H1 (cell line): ENCODE measurements around the gene SMIM35. TPM values are rescaled to one million over a fixed set of nuclear protein-coding genes. Genes with fewer than 3 reads are reported as not detected.

Source experiments
- CTCF ChIA-PET: fragments of 300-600 bp; sonication (Branson Sonifier 250); formaldehyde crosslinking; loops from one replicate; lab custom pipeline; 2021; ENCODE audit not compliant: partially characterized antibody; lab: Charles Lee
- POLR2A ChIA-PET: fragments of 300-600 bp; sonication (Branson Sonifier 250); formaldehyde crosslinking; loops from one replicate; lab custom pipeline; 2021; ENCODE audit warnings: inconsistent platforms; ENCODE audit not compliant: partially characterized antibody; lab: Charles Lee
- DNase-seq, 2 experiments: peaks; one replicate each; pipeline versions ENCODE4 v3.0.0 to v3.0.0-alpha.2; 2010 to 2022; ENCODE audit warnings: low spot score in 2 of 2, low read depth in 1 of 2, mixed read lengths in 1 of 2
- FAIRE-seq: peaks from 2 replicates; lab custom pipeline; 2011; peaks lifted over from hg19 to GRCh38; lab: Jason Lieb, UNC
- H2AFZ ChIP-seq: 2 replicates; pipeline ENCODE4 v1.8.1; 2012; ENCODE audit warnings: low read length, inconsistent platforms
- H2AK5ac ChIP-seq: 2 replicates; pipeline ENCODE4 v1.6.1; 2013; ENCODE audit warnings: low read depth, low read length
- H2BK120ac ChIP-seq: replicated peaks from 2 replicates; pipeline ENCODE3; 2013; ENCODE audit warnings: low read depth, low read length, inconsistent platforms
- H2BK12ac ChIP-seq: 2 replicates; pipeline ENCODE4 v1.6.1; 2013; ENCODE audit warnings: low read depth, low read length
- H2BK15ac ChIP-seq: 2 replicates; pipeline ENCODE4 v1.6.1; 2013; ENCODE audit warnings: low read length
- H2BK20ac ChIP-seq: 2 replicates; pipeline ENCODE4 v1.6.1; 2013; ENCODE audit warnings: low read length
- H2BK5ac ChIP-seq: 2 replicates; pipeline ENCODE4 v1.6.1; 2013; ENCODE audit warnings: low read depth, low read length
- H3K14ac ChIP-seq: 2 replicates; pipeline ENCODE4 v1.6.1; 2013; ENCODE audit warnings: inconsistent platforms; ENCODE audit not compliant: insufficient read length
- H3K18ac ChIP-seq: 2 replicates; pipeline ENCODE4 v1.6.1; 2013; ENCODE audit warnings: low read length; ENCODE audit errors: extremely low read depth
- H3K23ac ChIP-seq: 2 replicates; pipeline ENCODE4 v1.6.1; 2013; ENCODE audit warnings: inconsistent platforms; ENCODE audit not compliant: insufficient read length
- H3K23me2 ChIP-seq: 2 replicates; pipeline ENCODE4 v1.6.1; 2013; ENCODE audit warnings: low read depth, low read length
- H3K27ac ChIP-seq: 2 replicates; pipeline ENCODE4 v1.6.1; 2011; ENCODE audit warnings: low read depth, low read length, inconsistent platforms
- H3K27me3 ChIP-seq, 4 experiments: replicated peaks in 1 of 4; 1 replicate in 1 of 4; 2 replicates in 3 of 4; pipeline versions ENCODE4 v1.6.1 to v1.8.1; 2011 to 2013; ENCODE audit warnings: low read length in 3 of 4, mild to moderate bottlenecking in 3 of 4, inconsistent platforms in 2 of 4, mixed read lengths in 2 of 4, moderate library complexity in 1 of 4; ENCODE audit not compliant: control insufficient read depth in 3 of 4, insufficient read depth in 3 of 4; ENCODE audit errors: extremely low read depth in 1 of 4
- H3K36me3 ChIP-seq, 4 experiments: 2 replicates each; pipeline versions ENCODE4 v1.6.1 to v1.8.1; 2011 to 2013; ENCODE audit warnings: mild to moderate bottlenecking in 4 of 4, low read length in 3 of 4, moderate library complexity in 2 of 4, control low read depth in 1 of 4, inconsistent platforms in 1 of 4; ENCODE audit not compliant: insufficient read depth in 4 of 4, control insufficient read depth in 2 of 4
- H3K4ac ChIP-seq: replicated peaks from 2 replicates; pipeline ENCODE3; 2013; ENCODE audit warnings: low read length, low read depth, mixed read lengths, inconsistent platforms; ENCODE audit not compliant: insufficient read length
- H3K4me1 ChIP-seq, 4 experiments: replicated peaks in 1 of 4; 1 replicate in 1 of 4; 2 replicates in 3 of 4; pipeline versions ENCODE4 v1.6.1 to v1.8.1; 2011 to 2013; ENCODE audit warnings: low read length in 3 of 4, inconsistent platforms in 2 of 4, mixed read lengths in 1 of 4; ENCODE audit not compliant: insufficient read depth in 4 of 4, control insufficient read depth in 3 of 4
- H3K4me2 ChIP-seq, 2 experiments: 2 replicates each; pipeline versions ENCODE4 v1.6.1 to v1.8.1; 2011 to 2013; ENCODE audit warnings: low read depth in 2 of 2, low read length in 2 of 2, control low read depth in 1 of 2, inconsistent platforms in 1 of 2, mild to moderate bottlenecking in 1 of 2; ENCODE audit not compliant: insufficient read depth in 1 of 2
- H3K4me3 ChIP-seq, 4 experiments: fragments of 200-600, 300-600 bp in 1 of 4; sonication (generic), shearing (Covaris generic), sonication (Bioruptor Twin) in 1 of 4; 2 replicates each; pipeline versions ENCODE4 v1.5.1 to v1.8.1; 2011 to 2016; ENCODE audit warnings: low read length in 4 of 4, low read depth in 3 of 4, control low read depth in 2 of 4, inconsistent platforms in 2 of 4, mild to moderate bottlenecking in 2 of 4, mixed read lengths in 1 of 4, moderate library complexity in 1 of 4; ENCODE audit not compliant: insufficient read depth in 2 of 4; ENCODE audit errors: extremely low read depth in 1 of 4
- H3K56ac ChIP-seq: replicated peaks from 2 replicates; pipeline ENCODE3; 2013; ENCODE audit warnings: low read depth, mild to moderate bottlenecking, mixed read lengths, low read length, inconsistent platforms; ENCODE audit not compliant: insufficient read length
- H3K79me1 ChIP-seq: 2 replicates; pipeline ENCODE4 v1.6.1; 2013; ENCODE audit warnings: low read depth, low read length, control low read depth
- H3K79me2 ChIP-seq, 2 experiments: 2 replicates each; pipeline versions ENCODE4 v1.6.1 to v1.8.1; 2012 to 2013; ENCODE audit warnings: low read length in 2 of 2, mild to moderate bottlenecking in 2 of 2, inconsistent platforms in 1 of 2; ENCODE audit not compliant: insufficient read depth in 2 of 2, control insufficient read depth in 1 of 2
- H3K9ac ChIP-seq, 4 experiments: replicated peaks in 1 of 4; 1 replicate in 1 of 4; 2 replicates in 3 of 4; pipeline versions ENCODE4 v1.6.1 to v1.8.1; 2011 to 2013; ENCODE audit warnings: low read depth in 3 of 4, low read length in 3 of 4, control low read depth in 2 of 4, mild to moderate bottlenecking in 2 of 4, moderate library complexity in 2 of 4, inconsistent platforms in 1 of 4; ENCODE audit errors: extremely low read depth in 1 of 4
- H3K9me3 ChIP-seq, 2 experiments: 2 replicates each; pipeline versions ENCODE4 v1.6.1 to v1.8.1; 2012 to 2013; ENCODE audit warnings: mild to moderate bottlenecking in 2 of 2, moderate library complexity in 2 of 2, control low read depth in 1 of 2, inconsistent platforms in 1 of 2, low read depth in 1 of 2, low read length in 1 of 2, mixed read lengths in 1 of 2; ENCODE audit not compliant: insufficient read depth in 2 of 2
- H4K20me1 ChIP-seq, 2 experiments: replicated peaks in 1 of 2; 2 replicates each; pipeline versions ENCODE3 to v1.8.1; 2011 to 2013; ENCODE audit warnings: inconsistent platforms in 2 of 2, low read length in 2 of 2, mild to moderate bottlenecking in 1 of 2; ENCODE audit not compliant: insufficient read depth in 2 of 2, control insufficient read depth in 1 of 2
- H4K5ac ChIP-seq: 2 replicates; pipeline ENCODE4 v1.6.1; 2013; ENCODE audit warnings: low read length, low read depth, mixed read lengths, inconsistent platforms; ENCODE audit not compliant: insufficient read length
- H4K8ac ChIP-seq: 2 replicates; pipeline ENCODE4 v1.8.0; 2013; ENCODE audit warnings: mild to moderate bottlenecking, moderate library complexity, low read length, inconsistent platforms; ENCODE audit not compliant: insufficient read depth; ENCODE audit errors: extremely low read depth
- H4K91ac ChIP-seq: replicated peaks from 2 replicates; pipeline ENCODE3; 2013; ENCODE audit warnings: low read length, mixed read lengths, inconsistent platforms; ENCODE audit not compliant: insufficient read length
- BCL11A ChIP-seq, 2 experiments: IDR thresholded peaks; one replicate each; pipeline ENCODE4 v1.6.1; 2011; ENCODE audit warnings: low read depth in 2 of 2, low read length in 2 of 2, mild to moderate bottlenecking in 2 of 2
- CBX8 ChIP-seq: fragments of 300-800, 300-1000 bp; sonication (generic); IDR thresholded peaks from 2 replicates; pipeline ENCODE4 v1.7.1; 2016; ENCODE audit warnings: low read depth, low read length, borderline replicate concordance
- EP300 ChIP-seq, 2 experiments: IDR thresholded peaks; 1 replicate in 1 of 2; 2 replicates in 1 of 2; pipeline ENCODE4 v1.6.1; 2011 to 2012; ENCODE audit warnings: low read depth in 2 of 2, low read length in 2 of 2, mild to moderate bottlenecking in 2 of 2, borderline replicate concordance in 1 of 2, inconsistent platforms in 1 of 2, moderate library complexity in 1 of 2
- HDAC2 ChIP-seq, 2 experiments: fragments of 300-600 bp in 1 of 2; sonication (generic) in 1 of 2; IDR thresholded peaks; 2 replicates each; pipeline ENCODE4 v1.6.1; 2011 to 2012; ENCODE audit warnings: low read depth in 2 of 2, low read length in 2 of 2, mild to moderate bottlenecking in 2 of 2, moderate library complexity in 2 of 2, borderline replicate concordance in 1 of 2, inconsistent platforms in 1 of 2
- POLR2A ChIP-seq, 2 experiments: IDR thresholded peaks; 1 replicate in 1 of 2; 2 replicates in 1 of 2; pipeline ENCODE4 v1.6.1; 2011; ENCODE audit warnings: low read depth in 2 of 2, low read length in 2 of 2, mild to moderate bottlenecking in 2 of 2; ENCODE audit errors: control extremely low read depth in 1 of 2
- POLR2AphosphoS5 ChIP-seq: IDR thresholded peaks from 2 replicates; pipeline ENCODE4 v1.6.1; 2011; ENCODE audit warnings: low read depth, low read length
- POU5F1 ChIP-seq: IDR thresholded peaks from 2 replicates; pipeline ENCODE4 v1.6.1; 2011; ENCODE audit warnings: low read depth, mild to moderate bottlenecking, low read length, moderate library complexity
- RAD21 ChIP-seq, 2 experiments: IDR thresholded peaks in 1 of 2; conservative IDR thresholded peaks in 1 of 2; 2 replicates each; pipeline ENCODE4 v1.6.1; 2011; ENCODE audit warnings: low read depth in 2 of 2, low read length in 2 of 2, improper control_type of control experiment in 1 of 2, inconsistent platforms in 1 of 2, mild to moderate bottlenecking in 1 of 2, moderate library complexity in 1 of 2
- RNF2 ChIP-seq: fragments of 200-900, 300-1000 bp; sonication (generic); IDR thresholded peaks from 2 replicates; pipeline ENCODE4 v1.7.1; 2016; ENCODE audit warnings: borderline replicate concordance, low read depth, mild to moderate bottlenecking, antibody characterized with exemption, low read length; ENCODE audit not compliant: poor library complexity, severe bottlenecking; ENCODE audit errors: missing control alignments
- SP4 ChIP-seq: IDR thresholded peaks from 2 replicates; pipeline ENCODE4 v1.6.1; 2012; ENCODE audit warnings: low read length, inconsistent platforms
- YY1 ChIP-seq: IDR thresholded peaks from 2 replicates; pipeline ENCODE4 v1.6.1; 2011; ENCODE audit warnings: low read depth, mild to moderate bottlenecking, low read length
- ZNF274 ChIP-seq: IDR thresholded peaks from 2 replicates; pipeline ENCODE4 v1.7.0; 2012; ENCODE audit warnings: low read length, borderline replicate concordance; ENCODE audit errors: extremely low read depth
- WGBS, 2 experiments: shearing (Covaris generic) in 1 of 2; methylation state at CpG; one replicate each; pipeline versions ENCODE4 v1.1.6 to v1.1.7; 2013 to 2015; ENCODE audit warnings: low lambda C conversion rate in 2 of 2, mixed read lengths in 2 of 2, inconsistent platforms in 1 of 2, low coverage in 1 of 2, missing lambda C conversion rate in 1 of 2; ENCODE audit not compliant: insufficient replicate concordance in 2 of 2, insufficient coverage in 1 of 2, insufficient read length in 1 of 2; ENCODE audit errors: extremely low coverage in 1 of 2, missing lambda C conversion rate in 1 of 2; 5-methylcytosine and 5-hydroxymethylcytosine counted together
- polyA plus RNA-seq, 7 experiments: library from polyadenylated mRNA; depleted of rRNA in 3 of 7; stranded (reverse) in 5 of 7; unstranded in 2 of 7; fragments of >200 nt in 5 of 7; fragments of 200-250 nt in 2 of 7; gene quantifications; 1 replicate in 5 of 7; 2 replicates in 1 of 7; 4 replicates in 1 of 7; pipeline versions ENCODE4 v1.2.1 to v1.2.3, GENCODE V29; 2011 to 2013; ENCODE audit warnings: missing spikeins in 2 of 7, mixed read lengths in 2 of 7
- total RNA-seq: library from RNA; stranded (reverse); fragmentation: NEBNext Ultra II Directional; extraction: Animal tissue kit (Norgen Biotek cat#: 25700); gene quantifications from 2 replicates; pipeline ENCODE4 v1.2.1, GENCODE V29; 2021

Gene SMIM35
- total and polyA plus RNA-seq, 2 of the 8 experiments (the other 6 are each of a cell fraction or from before 2014, with no cell fraction given) = not detected

DNA sequence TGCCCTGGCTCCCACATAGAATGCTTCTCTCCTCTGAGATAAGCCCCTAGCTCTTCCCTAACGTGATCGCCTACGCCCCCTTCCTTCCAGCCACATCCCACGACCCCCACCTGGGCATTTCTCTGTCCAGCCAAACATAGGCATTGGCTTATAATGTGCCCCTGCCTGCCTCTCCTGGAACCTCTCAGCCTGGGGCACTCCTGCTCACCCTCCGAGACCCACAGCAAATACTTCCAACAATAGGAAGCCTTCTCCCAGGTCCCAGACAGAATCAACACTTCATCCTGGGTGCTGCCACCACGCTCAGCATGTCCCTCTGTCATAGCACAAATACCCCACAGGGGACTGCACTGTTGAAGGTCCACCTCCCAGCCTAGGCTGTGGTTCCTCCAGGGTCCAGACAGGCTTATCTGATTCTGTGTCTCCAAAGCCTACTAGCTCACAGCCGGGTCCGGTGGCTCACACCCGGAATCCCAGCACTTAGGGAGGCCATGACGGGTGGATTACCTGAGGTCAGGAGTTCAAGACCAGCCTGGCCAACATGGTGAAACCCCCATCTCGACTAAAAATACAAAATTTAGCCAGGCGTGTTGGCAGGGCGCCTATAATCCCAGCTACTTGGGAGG, 34.1 kb downstream of the SMIM35 start:
- H3K4me3 ChIP-seq = no peak overlapping the region
- no peak overlapping the region for H2AFZ ChIP-seq
- no peaks in the 10 kb centered on the region for H3K36me3 ChIP-seq
- 0 out of 2 replicates have a peak, but pooled peaks cover 2% of the 10 kb centered on the region for H3K23me2 ChIP-seq
- H2BK5ac ChIP-seq = no peak overlapping the region
- no peak overlapping the region for H3K56ac ChIP-seq
- H3K9me3 ChIP-seq = no peaks in the 10 kb centered on the region
- no peaks in the 10 kb centered on the region for H3K27me3 ChIP-seq
- no peak overlapping the region for H4K8ac ChIP-seq
- ChIA-PET POLR2A (interaction anchor here (0.8 to 1.6 kb wide), 3 partner anchors 21 to 67 kb away, joined by 3 to 4 read pairs (median 3); partner anchors contain the start of gene IL10RA), CTCF (interaction anchor here (0.6 to 9.0 kb wide), 51 partner anchors 8 to 686 kb away, joined by 3 to 134 read pairs (median 4); partner anchors contain the start of genes FXYD2, IL10RA and TMPRSS13)
- H3K18ac ChIP-seq = no peak overlapping the region
- H2AK5ac ChIP-seq = no peak overlapping the region
- H3K79me1 ChIP-seq = no peaks in the 10 kb centered on the region
- H4K91ac ChIP-seq = no peak overlapping the region
- H3K4me1 ChIP-seq = no peaks in the 10 kb centered on the region; a peak in 1 of 7 replicates
- WGBS, 2 experiments = 92% methylated on average over 13 of the region's 13 CpGs; no CpG with 5 or more reads in 1 of the 2 experiments
- no peak overlapping the region for H4K5ac ChIP-seq
- FAIRE-seq (no peak), DNase-seq (no peak)
- H2BK120ac ChIP-seq = no peak overlapping the region
- no peak overlapping the region for H2BK20ac ChIP-seq
- H3K27ac ChIP-seq = no peak overlapping the region
- H4K20me1 ChIP-seq = no peaks in the 10 kb centered on the region
- H3K4ac ChIP-seq = peak overlapping the region; percentile 87
- no peak overlapping the region for H3K9ac ChIP-seq
- no peaks in the 10 kb centered on the region for H3K79me2 ChIP-seq
- no peak overlapping the region for H3K23ac ChIP-seq
- no peak overlapping the region for H3K4me2 ChIP-seq
- no peak overlapping the region for H2BK15ac ChIP-seq
- H3K14ac ChIP-seq = no peak overlapping the region
- no peak overlapping the region for H2BK12ac ChIP-seq
- no peak for TF ChIP-seq BCL11A (IDR thresholded peaks at IDR 0.05; ENCODE audit: low read depth in 2 of 2, low read length in 2 of 2)
- no peak for TF ChIP-seq EP300 (IDR thresholded peaks at IDR 0.05; ENCODE audit: borderline replicate concordance in 1 of 2, low read depth in 2 of 2, low read length in 2 of 2)
- TF ChIP-seq POU5F1 = no peak
- TF ChIP-seq RNF2 = no peak
- no peak for TF ChIP-seq RAD21 (IDR thresholded peaks at IDR 0.05 in 1 of 2, conservative IDR thresholded peaks at IDR 0.05 in 1 of 2; ENCODE audit: low read depth in 2 of 2, low read length in 2 of 2)
- TF ChIP-seq ZNF274 = no peak
- no peak for TF ChIP-seq POLR2A (IDR thresholded peaks at IDR 0.05; ENCODE audit: control extremely low read depth in 1 of 2, low read depth in 2 of 2, low read length in 2 of 2)
- no peak for TF ChIP-seq CBX8
- TF ChIP-seq HDAC2 (IDR thresholded peaks at IDR 0.05; ENCODE audit: borderline replicate concordance in 1 of 2, low read depth in 2 of 2, low read length in 2 of 2) = no peak
- TF ChIP-seq SP4 = no peak
- TF ChIP-seq YY1 = no peak
- TF ChIP-seq POLR2AphosphoS5 = no peak
